ENCODE results near the gene CCDC194. TPM values are rescaled to one million over a fixed set of nuclear protein-coding genes. Genes with fewer than 3 reads are reported as not detected.
A peak's percentile ranks its signal among the peaks of the same experiment; 100 is the strongest.

CCDC194 gene
- total and polyA plus RNA-seq, 2 of the 13 experiments (the other 11 are each of a cell fraction or from before 2014, with no cell fraction given) = 0.13 to 0.21 TPM

DNA sequence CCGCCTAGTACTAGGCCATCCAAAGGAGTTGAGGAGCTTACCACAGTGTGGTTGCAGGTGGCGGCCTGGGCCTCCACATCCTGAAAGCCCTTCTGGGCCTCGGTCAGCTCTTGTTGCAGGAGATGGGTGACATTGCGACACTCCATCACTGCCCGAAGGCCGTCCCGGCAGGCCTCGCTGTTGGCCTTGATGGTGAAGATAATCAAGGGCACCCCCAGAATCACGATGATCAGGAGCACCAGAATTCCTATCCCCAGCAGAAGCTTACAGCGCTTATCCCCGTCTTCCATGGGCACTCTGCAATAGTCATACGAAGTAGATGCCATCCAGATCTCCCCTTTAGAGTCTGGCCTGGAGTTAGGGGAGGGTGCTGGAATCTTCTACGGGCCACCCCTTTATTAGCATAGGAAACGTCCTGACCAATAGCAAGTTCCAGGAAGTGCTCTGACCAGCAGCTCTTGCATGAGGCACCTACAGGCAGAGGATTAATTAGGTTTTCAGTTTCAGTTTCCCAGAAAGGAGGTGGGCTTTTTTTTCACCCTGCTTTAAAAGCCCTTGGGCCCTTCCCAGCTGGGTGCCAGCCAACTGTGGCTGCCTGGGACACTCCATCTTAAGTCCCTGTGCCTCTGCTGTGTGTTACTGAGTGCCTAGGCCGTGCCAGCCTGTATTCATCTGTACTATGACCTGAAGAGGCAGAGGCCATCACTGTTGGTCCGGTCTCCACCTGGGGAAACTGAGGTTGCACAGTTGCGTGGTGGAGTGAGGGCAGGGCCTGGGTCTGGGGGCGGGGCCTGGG is 11.5 kb upstream of the CCDC194 start, which contains the start of gene BST2 (continued):
- TF ChIP-seq RFX3 (CRISPR knock-in tag; IDR thresholded peaks at IDR 0.05) = no peak
- TF ChIP-seq ZNF253 (CRISPR knock-in tag; IDR thresholded peaks at IDR 0.05; ENCODE audit: borderline replicate concordance) = no peak
- TF ChIP-seq ZNF83 (CRISPR knock-in tag; IDR thresholded peaks at IDR 0.05; ENCODE audit: borderline replicate concordance) = no peak
- no peak for TF ChIP-seq EP300 (IDR thresholded peaks at IDR 0.05; ENCODE audit: low read depth in 2 of 2, low read length in 2 of 2)
- peak; percentile 18; the same call in 1 of the 2 replicates for TF ChIP-seq EP300 (CRISPR knock-in tag; IDR thresholded peaks at IDR 0.05; ENCODE audit: borderline replicate concordance)
- 0 out of 2 replicates have a peak, but pooled peaks have one; percentile 37 for TF ChIP-seq ZFP37 (CRISPR knock-in tag; IDR thresholded peaks at IDR 0.05; ENCODE audit: borderline replicate concordance)
- TF ChIP-seq ZBTB1 (CRISPR knock-in tag; IDR thresholded peaks at IDR 0.05; ENCODE audit: borderline replicate concordance) = no peak
- TF ChIP-seq ZNF232 (CRISPR knock-in tag; IDR thresholded peaks at IDR 0.05; ENCODE audit: borderline replicate concordance) = no peak
- TF ChIP-seq HNRNPLL (IDR thresholded peaks at IDR 0.05; ENCODE audit: low read depth, low read length, poor library complexity, severe bottlenecking) = no peak
- no peak for TF ChIP-seq RELA (CRISPR knock-in tag; IDR thresholded peaks at IDR 0.05)
- no peak for TF ChIP-seq GATAD2A (CRISPR knock-in tag; IDR thresholded peaks at IDR 0.05)
- TF ChIP-seq MED13 (CRISPR knock-in tag; IDR thresholded peaks at IDR 0.05) = no peak
- no peak for TF ChIP-seq ARNT (IDR thresholded peaks at IDR 0.05)
- no peak; the same call in 1 of the 2 replicates for TF ChIP-seq PRDM4 (CRISPR knock-in tag; IDR thresholded peaks at IDR 0.05; ENCODE audit: borderline replicate concordance)
- TF ChIP-seq, protein P1, sequence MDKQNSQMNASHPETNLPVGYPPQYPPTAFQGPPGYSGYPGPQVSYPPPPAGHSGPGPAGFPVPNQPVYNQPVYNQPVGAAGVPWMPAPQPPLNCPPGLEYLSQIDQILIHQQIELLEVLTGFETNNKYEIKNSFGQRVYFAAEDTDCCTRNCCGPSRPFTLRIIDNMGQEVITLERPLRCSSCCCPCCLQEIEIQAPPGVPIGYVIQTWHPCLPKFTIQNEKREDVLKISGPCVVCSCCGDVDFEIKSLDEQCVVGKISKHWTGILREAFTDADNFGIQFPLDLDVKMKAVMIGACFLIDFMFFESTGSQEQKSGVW (CRISPR knock-in tag; IDR thresholded peaks at IDR 0.05; ENCODE audit: borderline replicate concordance) = no peak
- TF ChIP-seq, protein P2, sequence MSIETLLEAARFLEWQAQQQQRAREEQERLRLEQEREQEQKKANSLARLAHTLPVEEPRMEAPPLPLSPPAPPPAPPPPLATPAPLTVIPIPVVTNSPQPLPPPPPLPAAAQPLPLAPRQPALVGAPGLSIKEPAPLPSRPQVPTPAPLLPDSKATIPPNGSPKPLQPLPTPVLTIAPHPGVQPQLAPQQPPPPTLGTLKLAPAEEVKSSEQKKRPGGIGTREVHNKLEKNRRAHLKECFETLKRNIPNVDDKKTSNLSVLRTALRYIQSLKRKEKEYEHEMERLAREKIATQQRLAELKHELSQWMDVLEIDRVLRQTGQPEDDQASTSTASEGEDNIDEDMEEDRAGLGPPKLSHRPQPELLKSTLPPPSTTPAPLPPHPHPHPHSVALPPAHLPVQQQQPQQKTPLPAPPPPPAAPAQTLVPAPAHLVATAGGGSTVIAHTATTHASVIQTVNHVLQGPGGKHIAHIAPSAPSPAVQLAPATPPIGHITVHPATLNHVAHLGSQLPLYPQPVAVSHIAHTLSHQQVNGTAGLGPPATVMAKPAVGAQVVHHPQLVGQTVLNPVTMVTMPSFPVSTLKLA (IDR thresholded peaks at IDR 0.05) = no peak
- TF ChIP-seq MYNN (CRISPR knock-in tag; IDR thresholded peaks at IDR 0.05; ENCODE audit: low read depth) = no peak
- TF ChIP-seq, protein P3, sequence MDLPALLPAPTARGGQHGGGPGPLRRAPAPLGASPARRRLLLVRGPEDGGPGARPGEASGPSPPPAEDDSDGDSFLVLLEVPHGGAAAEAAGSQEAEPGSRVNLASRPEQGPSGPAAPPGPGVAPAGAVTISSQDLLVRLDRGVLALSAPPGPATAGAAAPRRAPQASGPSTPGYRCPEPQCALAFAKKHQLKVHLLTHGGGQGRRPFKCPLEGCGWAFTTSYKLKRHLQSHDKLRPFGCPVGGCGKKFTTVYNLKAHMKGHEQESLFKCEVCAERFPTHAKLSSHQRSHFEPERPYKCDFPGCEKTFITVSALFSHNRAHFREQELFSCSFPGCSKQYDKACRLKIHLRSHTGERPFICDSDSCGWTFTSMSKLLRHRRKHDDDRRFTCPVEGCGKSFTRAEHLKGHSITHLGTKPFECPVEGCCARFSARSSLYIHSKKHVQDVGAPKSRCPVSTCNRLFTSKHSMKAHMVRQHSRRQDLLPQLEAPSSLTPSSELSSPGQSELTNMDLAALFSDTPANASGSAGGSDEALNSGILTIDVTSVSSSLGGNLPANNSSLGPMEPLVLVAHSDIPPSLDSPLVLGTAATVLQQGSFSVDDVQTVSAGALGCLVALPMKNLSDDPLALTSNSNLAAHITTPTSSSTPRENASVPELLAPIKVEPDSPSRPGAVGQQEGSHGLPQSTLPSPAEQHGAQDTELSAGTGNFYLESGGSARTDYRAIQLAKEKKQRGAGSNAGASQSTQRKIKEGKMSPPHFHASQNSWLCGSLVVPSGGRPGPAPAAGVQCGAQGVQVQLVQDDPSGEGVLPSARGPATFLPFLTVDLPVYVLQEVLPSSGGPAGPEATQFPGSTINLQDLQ (CRISPR knock-in tag; IDR thresholded peaks at IDR 0.05) = no peak
- TF ChIP-seq ZNF674 (CRISPR knock-in tag; IDR thresholded peaks at IDR 0.05; ENCODE audit: low read depth) = no peak
- no peak for TF ChIP-seq TAF15 (IDR thresholded peaks at IDR 0.05; ENCODE audit: low read depth, low read length, poor library complexity, severe bottlenecking)
- no peak for TF ChIP-seq RFXANK (CRISPR knock-in tag; IDR thresholded peaks at IDR 0.05)
- TF ChIP-seq, protein P4, sequence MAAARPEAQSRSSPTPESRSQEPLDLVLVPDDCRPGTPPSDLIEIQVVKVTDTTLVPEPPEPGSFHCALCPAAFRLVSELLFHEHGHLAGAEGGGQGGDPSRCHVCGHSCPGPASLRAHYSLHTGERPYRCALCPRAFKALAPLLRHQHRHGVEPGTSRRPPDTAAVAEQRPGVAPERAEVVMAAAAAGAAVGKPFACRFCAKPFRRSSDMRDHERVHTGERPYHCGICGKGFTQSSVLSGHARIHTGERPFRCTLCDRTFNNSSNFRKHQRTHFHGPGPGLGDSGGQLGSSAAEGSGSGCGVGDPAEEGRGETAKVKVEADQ (CRISPR knock-in tag; IDR thresholded peaks at IDR 0.05; ENCODE audit: borderline replicate concordance) = 0 out of 2 replicates have a peak, but pooled peaks have one; percentile 62
